Measurements from ENCODE around the gene CD28. TPM values are rescaled to one million over a fixed set of nuclear protein-coding genes. Genes with fewer than 3 reads are reported as not detected.

The CD28 gene
- total RNA-seq, 1 experiment from 2014 or later: not detected

- no peak for TF ChIP-seq CTCF (IDR thresholded peaks at IDR 0.05; ENCODE audit: unreplicated experiment)
- POLR2A ChIA-PET: no interaction called here
- H3K4me1 Mint-ChIP-seq (ENCODE audit: insufficient read depth, unreplicated experiment): no peaks in the 10 kb centered on the region
- BruUV-seq (replicated peaks): no TSS peak
- CTCF ChIA-PET: no interaction called here
- no peaks in the 10 kb centered on the region for H3K9me3 Mint-ChIP-seq (ENCODE audit: unreplicated experiment)
- no peak overlapping the region for H3K4me3 Mint-ChIP-seq (ENCODE audit: unreplicated experiment)
- no peak overlapping the region for H3K27ac Mint-ChIP-seq (ENCODE audit: low read depth, unreplicated experiment)
- no peaks in the 10 kb centered on the region for H3K27me3 Mint-ChIP-seq (ENCODE audit: insufficient read depth, unreplicated experiment)
- intact Hi-C loops (cut with micrococcal nuclease): no loop called here
- DNase-seq (ENCODE audit: unreplicated experiment): no peak
- H3K36me3 Mint-ChIP-seq (ENCODE audit: insufficient read depth, unreplicated experiment): no peaks in the 10 kb centered on the region
Measured at GRCh38 chr2:203662487-203662886, 44.0 kb upstream of the CD28 start.

GRCh38 chr2:203662951-203663350 is 43.5 kb upstream of the CD28 start:
- no TSS peak for BruUV-seq (replicated peaks)
- Mint-ChIP-seq H3K4me3 (ENCODE audit: unreplicated experiment) (no peak overlapping the region), H3K27ac (ENCODE audit: low read depth, unreplicated experiment) (no peak overlapping the region), H3K36me3 (ENCODE audit: insufficient read depth, unreplicated experiment) (no peaks in the 10 kb centered on the region), H3K9me3 (ENCODE audit: unreplicated experiment) (no peaks in the 10 kb centered on the region), H3K27me3 (ENCODE audit: insufficient read depth, unreplicated experiment) (no peaks in the 10 kb centered on the region), H3K4me1 (ENCODE audit: insufficient read depth, unreplicated experiment) (no peaks in the 10 kb centered on the region)
- no peak for TF ChIP-seq CTCF (IDR thresholded peaks at IDR 0.05; ENCODE audit: unreplicated experiment)
- intact Hi-C loops (cut with micrococcal nuclease): no loop called here
- POLR2A ChIA-PET: no interaction called here
- CTCF ChIA-PET: no interaction called here
- DNase-seq (ENCODE audit: unreplicated experiment): no peak

GRCh38 chr2:203664029-203664755 is 42.2 kb upstream of the CD28 start:
- no TSS peak for BruUV-seq (replicated peaks)
- Mint-ChIP-seq H3K36me3 (ENCODE audit: insufficient read depth, unreplicated experiment) (no peaks in the 10 kb centered on the region), H3K4me3 (ENCODE audit: unreplicated experiment) (no peak overlapping the region), H3K9me3 (ENCODE audit: unreplicated experiment) (no peaks in the 10 kb centered on the region), H3K27me3 (ENCODE audit: insufficient read depth, unreplicated experiment) (no peaks in the 10 kb centered on the region), H3K27ac (ENCODE audit: low read depth, unreplicated experiment) (no peak overlapping the region), H3K4me1 (ENCODE audit: insufficient read depth, unreplicated experiment) (no peaks in the 10 kb centered on the region)
- ChIA-PET POLR2A (interaction anchor here (0.7 to 1.2 kb wide), 2 partner anchors 11 to 17 kb away, joined by 3 to 4 read pairs; no protein-coding TSS in a partner anchor), CTCF (interaction anchor here (0.5 to 0.7 kb wide), 5 partner anchors 19 to 1087 kb away, joined by 3 to 4 read pairs (median 3); no protein-coding TSS in a partner anchor)
- intact Hi-C loops (cut with micrococcal nuclease): no loop called here
- DNase-seq (ENCODE audit: unreplicated experiment): no peak
- no peak for TF ChIP-seq CTCF (IDR thresholded peaks at IDR 0.05; ENCODE audit: unreplicated experiment)

- H3K36me3 Mint-ChIP-seq (ENCODE audit: insufficient read depth, unreplicated experiment): no peaks in the 10 kb centered on the region
- BruUV-seq (replicated peaks): no TSS peak
- no peaks in the 10 kb centered on the region for H3K9me3 Mint-ChIP-seq (ENCODE audit: unreplicated experiment)
- no peak for TF ChIP-seq CTCF (IDR thresholded peaks at IDR 0.05; ENCODE audit: unreplicated experiment)
- H3K27me3 Mint-ChIP-seq (ENCODE audit: insufficient read depth, unreplicated experiment): no peaks in the 10 kb centered on the region
- peaks cover 10% of the 10 kb centered on the region for H3K4me1 Mint-ChIP-seq (ENCODE audit: insufficient read depth, unreplicated experiment)
- H3K27ac Mint-ChIP-seq (ENCODE audit: low read depth, unreplicated experiment): no peak overlapping the region
- ChIA-PET POLR2A (no interaction called here), CTCF (no interaction called here)
- intact Hi-C loops (cut with micrococcal nuclease): no loop called here
- H3K4me3 Mint-ChIP-seq (ENCODE audit: unreplicated experiment): no peak overlapping the region
- DNase-seq (ENCODE audit: unreplicated experiment): no peak
Measured at GRCh38 chr2:203667838-203668237, 38.6 kb upstream of the CD28 start.
